Activated naive CD8-positive, alpha-beta T cell treated with anti-CD3 and anti-CD28 coated beads, Interleukin-2, amount 50 U/mL, for 16 hours (primary cell): ENCODE results near the gene SMAD1.
"Not testable (repeated sequence)": the region's sequence is repeated elsewhere in the genome, so short reads cannot be mapped to it uniquely, and the experiment has no call there.

Source experiments
- DNase-seq: peaks from one replicate; pipeline ENCODE4 v3.0.0-alpha.2; 2020; ENCODE audit warnings: low read depth, low spot score

SMAD1 gene

GRCh38 chr4:145527773-145528172 is 46.1 kb downstream of the SMAD1 start:
- DNase-seq, result no peak

- DNase-seq, result no peak
These were observed 46.9 kb downstream of the SMAD1 start for GRCh38 chr4:145528601-145529000.

DNA sequence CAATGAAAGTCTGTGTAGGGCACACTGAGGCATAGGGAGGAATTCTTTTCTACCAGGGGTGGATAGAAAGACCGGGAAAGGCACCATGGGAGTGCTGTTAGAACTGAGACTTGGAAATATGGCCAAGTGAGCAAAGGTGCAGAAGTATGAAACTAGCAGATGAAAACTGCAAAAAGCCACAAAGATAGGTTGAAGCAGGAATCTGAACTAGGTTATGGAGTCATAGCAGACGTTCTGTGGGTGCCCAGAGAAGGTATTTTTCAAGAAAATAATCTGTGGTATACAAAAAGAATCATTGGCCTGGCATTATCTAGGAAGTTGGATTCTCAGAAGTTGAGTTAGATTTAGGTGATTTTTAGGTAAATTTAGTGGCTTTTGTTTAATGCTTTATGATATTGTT is 48.5 kb downstream of the SMAD1 start:
- no peak for DNase-seq

DNA sequence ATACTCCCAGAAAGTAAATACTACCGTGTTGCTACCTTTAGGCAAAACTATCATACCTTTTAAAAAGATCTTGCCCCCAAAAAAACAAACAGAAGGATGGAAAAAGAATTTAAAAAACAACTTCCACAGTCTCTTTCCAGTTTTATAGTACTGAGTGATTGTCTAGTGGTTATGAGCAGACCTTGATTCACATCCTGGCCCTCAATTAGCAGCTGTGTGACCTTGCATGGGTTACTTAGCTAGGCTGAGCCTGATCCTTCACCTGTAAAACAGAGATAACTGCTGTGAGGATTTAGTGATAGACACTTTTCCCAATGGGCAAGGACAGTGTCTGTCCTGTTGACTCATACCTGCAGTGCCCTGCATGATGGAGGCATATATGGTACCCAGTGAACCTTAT is 49.0 kb downstream of the SMAD1 start:
- no peak for DNase-seq

GRCh38 chr4:145531223-145531622 is 49.6 kb downstream of the SMAD1 start:
- no peak for DNase-seq

DNA sequence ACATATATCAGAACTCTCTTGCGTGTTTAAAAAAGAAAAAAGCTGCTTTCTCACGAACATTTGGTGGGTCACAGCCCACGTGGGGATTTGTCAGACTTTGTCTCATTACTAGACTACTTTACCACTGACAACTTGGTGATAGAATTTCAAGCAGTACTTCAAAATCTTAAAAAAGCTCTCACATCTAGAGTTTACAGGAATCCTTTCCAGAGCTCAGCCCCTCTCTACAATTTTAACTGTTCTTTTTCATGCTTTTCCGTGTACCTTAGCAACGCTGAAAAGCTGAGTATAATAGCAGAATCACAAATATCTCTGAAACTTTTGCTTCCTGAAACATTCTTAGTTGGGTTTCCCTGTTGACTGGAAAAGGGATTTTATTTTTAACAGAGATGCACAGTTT is 50.2 kb downstream of the SMAD1 start:
- no peak for DNase-seq

DNA sequence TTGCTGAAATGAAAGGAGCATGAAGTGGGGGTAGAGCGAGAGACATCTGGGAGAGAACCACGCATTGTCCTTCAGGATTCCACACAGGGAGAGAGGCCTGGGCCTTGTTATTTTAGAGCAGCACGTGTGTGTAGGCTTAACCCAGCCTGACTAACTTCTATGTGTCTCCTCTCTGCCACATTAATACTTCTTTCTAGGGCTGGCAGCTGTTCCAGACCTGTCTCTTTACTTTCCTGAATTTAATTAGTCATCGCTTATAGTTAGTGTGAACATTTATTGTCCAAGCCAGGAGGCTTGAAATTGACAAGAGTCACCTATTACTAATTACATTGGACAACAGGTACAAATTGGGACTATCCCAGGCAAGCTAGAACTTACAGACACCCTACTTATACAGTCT is 51.3 kb downstream of the SMAD1 start:
- DNase-seq, result no peak

- not testable (repeated sequence) for DNase-seq
These were observed 51.8 kb downstream of the SMAD1 start for GRCh38 chr4:145533415-145533814.

- DNase-seq, result no peak
These were observed 52.3 kb downstream of the SMAD1 start for GRCh38 chr4:145533961-145534360.

- DNase-seq, result no peak
These were observed 53.5 kb downstream of the SMAD1 start for GRCh38 chr4:145535202-145535601.

DNA sequence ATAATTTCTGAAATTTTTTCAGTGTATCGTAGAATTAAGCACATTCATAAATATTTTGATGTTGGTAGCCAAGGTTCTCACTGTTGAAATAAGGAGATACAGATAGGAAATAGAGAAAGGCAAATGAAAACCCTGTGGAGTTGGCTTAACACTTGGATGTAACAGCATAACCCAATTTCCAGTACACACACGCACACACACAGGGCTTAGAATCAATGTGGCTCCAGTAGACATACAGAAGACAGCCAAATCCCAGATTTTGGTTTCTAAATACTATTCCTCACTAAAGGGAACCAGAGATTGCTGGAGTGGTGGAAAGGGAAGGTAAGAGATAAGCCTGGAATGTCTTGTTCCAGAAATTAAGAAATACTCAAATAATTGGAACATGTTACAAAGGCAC is 54.4 kb downstream of the SMAD1 start:
- no peak for DNase-seq

DNA sequence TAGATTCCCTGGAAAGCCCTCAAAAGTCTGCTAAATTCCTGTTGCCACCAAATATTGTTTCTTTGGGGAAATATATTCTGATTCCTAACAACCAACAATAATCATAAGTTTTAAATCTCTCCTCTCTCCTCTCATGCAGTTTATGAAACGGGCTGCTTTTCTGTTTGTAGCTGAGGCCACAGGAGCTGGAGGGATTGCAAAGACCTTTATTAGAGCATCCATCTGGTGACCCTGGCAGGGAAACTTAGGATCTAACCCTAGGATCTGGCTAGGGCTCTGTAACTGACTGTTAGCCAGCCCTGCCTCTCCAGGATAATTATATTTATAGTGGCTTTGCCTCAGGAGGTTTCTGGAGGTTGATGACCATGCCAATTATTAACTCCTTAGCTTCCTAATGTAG is 56.9 kb downstream of the SMAD1 start:
- DNase-seq, result no peak

DNA sequence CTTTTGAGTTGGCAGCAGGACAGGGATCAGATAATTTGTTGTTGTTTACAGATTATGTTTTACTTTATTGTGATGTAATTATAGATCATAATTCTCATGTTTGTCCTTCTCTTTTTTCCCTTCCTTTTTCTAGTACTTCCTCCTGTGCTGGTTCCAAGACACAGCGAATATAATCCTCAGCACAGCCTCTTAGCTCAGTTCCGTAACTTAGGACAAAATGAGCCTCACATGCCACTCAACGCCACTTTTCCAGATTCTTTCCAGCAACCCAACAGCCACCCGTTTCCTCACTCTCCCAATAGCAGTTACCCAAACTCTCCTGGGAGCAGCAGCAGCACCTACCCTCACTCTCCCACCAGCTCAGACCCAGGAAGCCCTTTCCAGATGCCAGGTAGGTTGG is 58.0 kb downstream of the SMAD1 start:
- DNase-seq, result no peak

- DNase-seq, result no peak
These were observed 58.6 kb downstream of the SMAD1 start for GRCh38 chr4:145540235-145540634.

GRCh38 chr4:145541346-145541745 is 59.7 kb downstream of the SMAD1 start:
- no peak for DNase-seq

DNA sequence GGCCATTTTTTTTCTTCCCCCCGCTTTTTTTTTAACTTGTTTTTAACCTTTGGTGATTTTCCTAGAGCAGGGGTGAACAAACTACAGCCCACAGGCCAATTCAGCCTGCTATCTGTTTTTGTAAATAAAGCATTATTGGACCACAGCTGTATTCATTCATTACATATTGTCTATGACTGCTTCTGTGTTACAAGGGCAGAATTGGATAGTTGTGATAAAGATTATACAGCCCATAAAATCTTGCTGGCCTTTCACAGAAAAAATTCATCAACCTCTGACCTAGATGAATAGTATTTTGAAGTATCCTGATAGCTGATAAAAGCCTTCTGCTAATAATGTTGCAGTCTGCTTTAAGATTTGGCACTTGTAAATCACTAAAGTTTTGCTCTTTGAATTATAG is 63.4 kb downstream of the SMAD1 start:
- no peak for DNase-seq

DNA sequence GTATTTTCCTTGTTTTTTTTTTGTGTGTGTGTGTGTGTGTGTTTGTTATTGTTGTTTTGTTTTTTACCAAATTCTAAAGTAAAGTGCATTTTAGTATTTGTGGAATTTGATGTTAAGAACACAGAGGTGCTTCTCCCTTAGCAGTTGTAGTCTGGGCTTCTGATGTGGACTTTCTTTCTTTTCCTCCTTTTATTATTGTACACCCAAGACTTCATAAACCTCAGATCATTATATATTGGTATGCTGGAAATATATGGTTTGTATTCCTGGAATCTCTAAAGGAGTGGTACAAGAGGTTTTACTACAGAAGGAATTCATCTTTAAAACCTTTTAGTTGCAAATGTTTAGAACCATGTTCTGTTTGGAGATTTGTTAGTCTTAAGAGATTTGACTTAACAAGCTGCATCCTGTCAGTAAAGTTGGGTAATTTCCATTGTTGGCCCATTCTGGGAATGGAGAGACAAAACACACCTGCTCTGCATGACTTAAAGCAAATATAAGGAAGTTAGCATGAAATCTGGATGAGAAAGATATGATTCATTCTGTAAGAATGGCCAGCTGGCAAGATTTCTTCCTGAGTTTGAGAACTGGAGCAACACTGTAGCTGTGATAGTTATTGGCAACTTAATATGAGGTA is 64.0 kb downstream of the SMAD1 start:
- no peak for DNase-seq

DNA sequence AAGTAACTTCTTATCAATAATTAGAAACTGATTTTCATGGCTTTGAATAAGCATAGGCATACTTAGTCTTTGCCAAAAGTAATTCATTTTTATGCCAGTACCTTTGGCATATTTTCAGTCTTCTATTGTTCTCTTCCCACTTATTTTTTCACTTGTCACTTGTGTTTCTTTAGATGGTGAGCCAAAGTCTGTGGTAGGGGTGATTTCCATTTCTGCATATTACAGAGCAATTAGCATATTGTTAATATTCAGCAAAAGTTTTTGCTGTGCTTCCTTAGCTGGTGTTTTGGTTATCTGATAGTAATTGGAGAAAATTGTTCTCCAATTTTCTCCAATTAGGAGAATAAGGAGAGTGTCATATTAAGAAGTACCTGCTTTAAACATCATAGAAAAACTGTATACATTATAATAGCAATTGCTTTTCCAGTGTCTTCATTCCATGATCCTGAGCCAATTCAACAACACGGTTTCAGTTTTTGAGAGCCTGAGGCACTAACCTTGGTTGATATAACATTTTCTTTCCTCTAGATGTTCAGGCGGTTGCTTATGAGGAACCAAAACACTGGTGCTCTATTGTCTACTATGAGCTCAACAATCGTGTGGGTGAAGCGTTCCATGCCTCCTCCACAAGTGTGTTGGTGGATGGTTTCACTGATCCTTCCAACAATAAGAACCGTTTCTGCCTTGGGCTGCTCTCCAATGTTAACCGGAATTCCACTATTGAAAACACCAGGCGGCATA is 64.7 kb downstream of the SMAD1 start:
- DNase-seq, result no peak

- no peak for DNase-seq
These were observed 70.0 kb downstream of the SMAD1 start for GRCh38 chr4:145551660-145552059.

- no peak for DNase-seq
These were observed 70.6 kb downstream of the SMAD1 start for GRCh38 chr4:145552181-145552822.

DNA sequence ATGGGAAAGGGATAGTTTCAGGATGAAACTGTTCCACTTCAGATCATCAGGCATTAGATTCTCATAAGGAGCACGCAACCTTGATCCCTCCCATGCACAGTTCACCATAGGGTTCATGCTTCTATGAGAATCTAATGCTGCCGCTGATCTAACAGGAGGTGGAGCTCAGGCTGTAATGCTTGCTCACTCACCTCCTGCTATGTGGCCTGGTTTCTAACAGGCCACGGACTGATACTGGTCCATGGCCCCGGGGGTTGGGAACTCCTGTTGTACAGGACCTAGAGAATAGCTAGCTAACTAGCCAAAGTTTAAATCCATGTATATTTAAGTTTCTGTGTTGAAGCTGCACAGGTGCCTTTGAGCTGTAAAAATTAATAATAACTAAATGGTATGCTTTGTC is 71.7 kb downstream of the SMAD1 start:
- no peak for DNase-seq

- DNase-seq, result no peak
These were observed 73.0 kb downstream of the SMAD1 start for GRCh38 chr4:145554691-145555090.

- DNase-seq, result peak; percentile 17
These were observed 76.1 kb downstream of the SMAD1 start for GRCh38 chr4:145557720-145558119.
